WERI-Rb-1 (cell line): Measurements from ENCODE around the gene FOXP2.
A peak's percentile ranks its signal among the peaks of the same experiment; 100 is the strongest.
"Not testable (repeated sequence)": the region's sequence is repeated elsewhere in the genome, so short reads cannot be mapped to it uniquely, and the experiment has no call there.

Source experiments
- DNase-seq: peaks from one replicate; pipeline ENCODE4 v3.0.0-alpha.2; 2020
- H3K27ac ChIP-seq: fragments of 250-450 bp; sonication (Bioruptor Pico); 2 replicates; pipeline ENCODE4 v1.5.1; 2020; ENCODE audit warnings: mild to moderate bottlenecking, moderate library complexity
- H3K27me3 ChIP-seq: fragments of 250-450 bp; sonication (Bioruptor Pico); 2 replicates; pipeline ENCODE4 v1.5.1; 2021; ENCODE audit warnings: mild to moderate bottlenecking, low read depth, moderate library complexity; ENCODE audit not compliant: insufficient read depth, severe bottlenecking
- H3K36me3 ChIP-seq: fragments of 250-450 bp; sonication (Bioruptor Pico); 2 replicates; pipeline ENCODE4 v1.5.1; 2020; ENCODE audit warnings: mild to moderate bottlenecking, moderate library complexity
- H3K4me3 ChIP-seq: 2 replicates; pipeline ENCODE4 v1.5.1; 2011; ENCODE audit warnings: low read depth, mild to moderate bottlenecking, control low read depth, low read length
- H3K9me3 ChIP-seq: fragments of 250-450 bp; sonication (Bioruptor Pico); 2 replicates; pipeline ENCODE4 v1.5.1; 2021; ENCODE audit warnings: mild to moderate bottlenecking, moderate library complexity; ENCODE audit not compliant: severe bottlenecking
- CTCF ChIP-seq: IDR thresholded peaks from 2 replicates; pipeline ENCODE4 v1.5.1; 2011; ENCODE audit warnings: low read depth, mild to moderate bottlenecking, control low read depth, inconsistent platforms, low read length

The FOXP2 gene

GRCh38 chr7:114539575-114539974, 125.0 kb downstream of the FOXP2 start:
- DNase-seq = peak; percentile 40
- Histone ChIP-seq H3K27me3 (no peaks in the 10 kb centered on the region), H3K36me3 (no peaks in the 10 kb centered on the region; the same call in none of the 2 replicates), H3K9me3 (no peaks in the 10 kb centered on the region), H3K4me3 (no peak overlapping the region), H3K27ac (no peak overlapping the region)
- peak; percentile 35; the same call in 1 of the 2 replicates for TF ChIP-seq CTCF

- DNase-seq = no peak
- Histone ChIP-seq H3K4me3 (no peak overlapping the region), H3K36me3 (no peaks in the 10 kb centered on the region; the same call in none of the 2 replicates), H3K9me3 (no peaks in the 10 kb centered on the region), H3K27ac (no peak overlapping the region), H3K27me3 (no peaks in the 10 kb centered on the region)
- no peak for TF ChIP-seq CTCF
These were observed 125.7 kb downstream of the FOXP2 start for GRCh38 chr7:114540291-114540690.

GRCh38 chr7:114547346-114547745, 132.7 kb downstream of the FOXP2 start:
- H3K27me3 ChIP-seq, DNase-seq: not testable (repeated sequence)

GRCh38 chr7:114548081-114548980, 133.7 kb downstream of the FOXP2 start:
- H3K9me3 ChIP-seq = no peaks in the 10 kb centered on the region
- no peaks in the 10 kb centered on the region for H3K27me3 ChIP-seq
- no peak for DNase-seq
- no peak for TF ChIP-seq CTCF
- no peaks in the 10 kb centered on the region for H3K36me3 ChIP-seq
- H3K27ac ChIP-seq = no peak overlapping the region
- no peak overlapping the region for H3K4me3 ChIP-seq

More at GRCh38 chr7:114547346-114547745, 132.7 kb downstream of the FOXP2 start:
- H3K4me3 ChIP-seq, H3K9me3 ChIP-seq, H3K36me3 ChIP-seq, H3K27ac ChIP-seq: not testable (repeated sequence)

- DNase-seq = no peak
- H3K27ac ChIP-seq = no peak overlapping the region
- TF ChIP-seq CTCF = no peak
- H3K4me3 ChIP-seq = no peak overlapping the region
- H3K27me3 ChIP-seq = no peaks in the 10 kb centered on the region
- H3K36me3 ChIP-seq = no peaks in the 10 kb centered on the region
- H3K9me3 ChIP-seq = no peaks in the 10 kb centered on the region
These were observed 140.3 kb downstream of the FOXP2 start for GRCh38 chr7:114554781-114555537.

- no peak overlapping the region for H3K4me3 ChIP-seq
- no peak for TF ChIP-seq CTCF
- no peaks in the 10 kb centered on the region for H3K9me3 ChIP-seq
- no peaks in the 10 kb centered on the region; the same call in 1 of the 2 replicates for H3K36me3 ChIP-seq
- H3K27me3 ChIP-seq = no peaks in the 10 kb centered on the region
- no peak overlapping the region for H3K27ac ChIP-seq
- DNase-seq = no peak
These were observed 152.8 kb downstream of the FOXP2 start for GRCh38 chr7:114567416-114567815.
